NCI-H1694 (cell line): ENCODE measurements around the gene SLAMF9.

Experiments
- DNase-seq: peaks from one replicate; lab custom pipeline; 2025; lab: John Stamatoyannopoulos, UW

SLAMF9 gene

DNA sequence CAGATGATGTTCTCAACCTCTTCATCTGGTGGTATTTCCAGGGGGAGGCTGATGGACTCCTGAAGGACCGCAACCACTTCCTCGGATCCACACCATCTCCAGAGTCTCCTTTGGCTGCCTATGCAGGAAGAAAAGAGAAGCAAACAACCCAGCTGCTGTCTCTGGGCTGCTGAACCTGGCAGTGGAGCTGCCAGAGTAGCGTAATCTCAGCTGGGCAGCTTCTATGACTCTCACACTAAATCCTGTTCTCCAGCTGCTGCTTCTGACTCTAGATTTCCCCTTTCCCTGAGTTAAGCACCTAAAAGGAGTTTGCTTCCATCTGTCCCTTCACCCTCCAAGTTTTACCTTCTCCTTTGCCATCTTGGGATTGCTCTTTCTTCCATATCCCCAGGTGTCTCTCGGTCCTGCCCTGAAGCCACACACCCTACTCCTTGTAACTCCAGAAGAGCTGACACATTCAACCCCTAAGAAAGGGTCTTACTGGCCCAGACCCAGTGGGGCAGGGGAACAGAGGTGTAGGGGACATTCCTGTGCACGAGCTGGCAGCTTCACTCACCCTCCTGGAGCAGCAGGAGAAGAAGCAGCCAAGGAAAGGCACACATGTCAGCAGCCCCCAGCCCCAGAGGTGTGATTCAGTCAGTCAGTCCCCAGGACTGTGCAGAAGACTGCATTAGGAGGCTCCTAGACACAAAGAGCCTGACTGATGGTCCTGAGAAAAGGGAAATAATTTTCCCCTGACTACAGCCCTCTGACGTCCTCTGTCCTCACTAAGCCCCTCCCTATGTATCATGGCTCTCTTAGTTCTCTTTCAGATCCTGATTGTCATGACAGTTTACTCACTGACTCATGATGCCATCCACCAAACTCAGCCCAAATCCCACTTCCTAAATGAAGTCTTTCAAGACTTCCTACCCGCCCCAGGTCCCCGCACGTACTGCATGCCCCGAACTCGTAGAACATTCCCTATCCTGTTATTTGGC is at the start of gene SLAMF9:
Gene SLAMF9, minus strand, starts transcription at position 702 of the 980 bp plus-strand sequence. Its CDS starts 100 bp downstream, at position 602.
- no peak for DNase-seq

- no peak for DNase-seq
Observed at GRCh38 chr1:160001440-160001839, 47.4 kb upstream of the SLAMF9 start.

DNA sequence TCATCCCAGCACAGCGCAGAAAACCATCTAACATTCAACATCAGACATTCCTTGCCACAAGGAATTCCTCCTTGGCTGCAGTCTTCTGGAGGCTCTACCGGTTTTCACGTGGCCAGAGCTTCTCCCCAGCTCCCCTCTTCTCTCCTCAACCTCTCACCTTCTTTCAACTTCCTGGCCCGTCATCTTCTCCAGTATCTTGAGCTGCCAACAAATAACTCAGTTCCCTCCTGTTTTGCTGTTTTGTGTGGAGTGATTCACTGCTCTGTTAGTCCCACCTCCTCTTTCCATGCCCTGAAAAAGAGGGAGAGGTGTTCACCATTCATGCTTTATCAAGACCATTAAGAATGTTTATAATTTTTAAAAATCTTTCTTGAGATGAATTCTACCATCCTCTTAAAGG is 45.2 kb upstream of the SLAMF9 start:
- no peak for DNase-seq

DNA sequence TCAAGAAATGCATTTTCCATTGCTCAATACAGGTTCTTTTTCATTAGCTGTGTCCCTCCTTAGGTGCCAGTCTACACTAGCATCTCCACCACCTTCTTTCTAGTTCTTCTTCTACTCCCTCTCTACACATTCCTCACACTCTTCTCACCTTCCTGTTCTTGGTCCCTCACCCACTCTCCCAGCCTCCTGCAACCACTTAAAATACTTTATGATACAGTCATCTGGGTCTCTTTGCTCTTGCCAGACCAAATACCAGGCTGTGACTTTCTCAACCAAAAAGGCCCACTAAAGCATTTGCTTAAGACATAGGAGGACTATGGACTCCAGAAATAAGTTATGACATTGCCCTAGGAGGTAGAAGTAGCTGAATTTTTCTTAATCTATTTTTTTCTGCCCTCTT is 42.6 kb upstream of the SLAMF9 start:
- no peak for DNase-seq

- DNase-seq = no peak
Observed at GRCh38 chr1:159994896-159995295, 40.9 kb upstream of the SLAMF9 start.

GRCh38 chr1:159993911-159994310 is 39.9 kb upstream of the SLAMF9 start:
- no peak for DNase-seq

DNA sequence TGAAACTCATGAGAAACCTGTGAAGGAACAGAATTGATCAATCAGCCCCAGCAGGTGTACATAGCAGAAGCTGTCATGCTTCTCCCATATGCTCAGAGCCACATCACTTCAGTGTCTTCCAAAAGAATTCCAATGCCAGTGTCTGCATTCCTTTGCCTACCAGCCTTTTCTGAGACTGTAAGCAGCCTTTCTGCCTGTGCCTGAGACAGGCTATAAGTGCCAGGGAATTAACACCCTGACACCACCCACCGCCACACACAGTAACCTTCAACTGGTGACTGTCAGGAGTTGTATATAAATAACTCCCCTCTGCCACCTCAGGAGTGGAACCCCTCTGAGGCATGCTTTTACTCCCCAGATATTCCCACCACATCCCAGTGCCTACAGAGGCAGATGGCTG is 38.1 kb upstream of the SLAMF9 start:
- no peak for DNase-seq

GRCh38 chr1:159991513-159991912 is 37.5 kb upstream of the SLAMF9 start:
- DNase-seq = no peak

DNA sequence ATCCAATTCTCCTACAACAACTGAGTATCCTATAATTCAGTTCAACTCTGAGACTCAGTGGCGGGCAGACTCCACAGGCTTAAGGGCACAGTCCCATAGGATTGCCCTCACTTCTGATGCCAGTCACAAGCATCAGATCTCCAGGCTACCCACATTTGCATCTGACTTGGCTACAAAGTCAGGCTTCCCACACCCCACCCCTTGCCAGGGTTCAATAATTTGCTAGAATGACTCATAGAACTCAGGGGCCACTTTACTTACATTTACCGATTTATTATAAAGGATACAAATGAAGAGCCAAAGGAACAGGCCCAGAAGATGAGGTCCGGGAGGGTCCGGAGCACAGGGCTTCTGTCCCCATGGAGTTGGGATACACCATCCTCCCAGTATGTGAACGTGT is 36.0 kb upstream of the SLAMF9 start:
- DNase-seq = no peak

DNA sequence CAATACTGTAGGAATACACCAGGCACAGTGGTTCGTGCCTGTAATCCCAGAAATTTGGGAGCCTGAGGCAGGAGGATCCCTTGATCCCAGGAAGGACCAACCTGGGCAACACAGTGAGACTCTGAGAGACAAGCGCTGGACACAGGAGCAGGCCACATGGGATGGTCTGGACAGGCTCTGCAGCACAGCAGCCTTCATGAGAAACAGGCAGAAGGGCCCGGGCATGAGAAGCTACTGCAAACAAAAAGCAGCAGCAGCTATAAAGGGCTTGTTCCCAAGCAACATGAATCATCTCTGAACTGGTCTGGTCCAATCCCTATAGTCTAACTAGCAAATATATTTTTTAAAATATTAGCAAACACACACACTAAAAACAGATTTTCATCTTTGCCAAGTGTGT is 35.5 kb upstream of the SLAMF9 start:
- DNase-seq = no peak

GRCh38 chr1:159988006-159988405 is 34.0 kb upstream of the SLAMF9 start:
- DNase-seq = no peak

- DNase-seq = no peak
Observed at GRCh38 chr1:159987186-159987585, 33.1 kb upstream of the SLAMF9 start.

DNA sequence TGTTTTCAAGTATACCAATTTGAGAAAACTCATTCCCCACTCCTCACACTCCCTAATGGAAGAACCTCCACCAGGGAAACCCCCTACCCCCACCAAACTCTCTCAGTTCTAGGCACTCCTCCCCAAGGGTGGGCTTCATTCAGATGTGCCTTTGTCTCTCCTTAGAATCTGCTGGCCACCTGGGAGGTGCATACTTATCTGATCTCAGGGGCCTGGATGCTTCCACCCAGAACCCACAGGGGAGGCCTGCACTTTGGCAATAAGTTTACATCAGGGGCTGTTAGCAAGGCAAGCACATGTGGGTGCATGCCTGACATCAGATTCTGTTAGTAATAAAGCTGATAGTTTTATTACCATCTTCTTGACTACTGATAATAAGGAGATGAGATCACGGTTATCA is 32.5 kb upstream of the SLAMF9 start:
- DNase-seq = no peak

- no peak for DNase-seq
Observed at GRCh38 chr1:159986093-159986492, 32.1 kb upstream of the SLAMF9 start.

- DNase-seq = no peak
Observed at GRCh38 chr1:159985473-159985872, 31.4 kb upstream of the SLAMF9 start.

DNA sequence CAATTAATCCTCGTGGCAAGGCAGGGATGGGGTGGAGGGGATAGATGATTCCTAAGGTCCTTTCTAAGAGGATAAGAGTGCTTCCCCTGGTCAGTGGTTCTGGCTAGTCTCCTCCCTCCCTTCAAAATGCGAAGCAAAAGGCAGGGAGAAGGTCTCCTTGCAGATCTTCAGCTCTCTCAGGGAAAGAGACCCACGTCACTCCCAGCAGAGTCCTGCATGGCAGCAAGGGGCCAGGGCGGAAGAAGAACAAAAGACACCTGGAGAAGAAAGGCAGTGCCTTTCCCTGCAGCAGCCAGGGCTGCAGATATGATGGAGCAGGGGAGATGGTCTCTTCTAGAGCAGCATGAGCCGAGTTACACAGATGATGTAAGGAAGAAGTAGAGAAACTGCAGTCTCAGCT is 29.6 kb upstream of the SLAMF9 start:
- no peak for DNase-seq

DNA sequence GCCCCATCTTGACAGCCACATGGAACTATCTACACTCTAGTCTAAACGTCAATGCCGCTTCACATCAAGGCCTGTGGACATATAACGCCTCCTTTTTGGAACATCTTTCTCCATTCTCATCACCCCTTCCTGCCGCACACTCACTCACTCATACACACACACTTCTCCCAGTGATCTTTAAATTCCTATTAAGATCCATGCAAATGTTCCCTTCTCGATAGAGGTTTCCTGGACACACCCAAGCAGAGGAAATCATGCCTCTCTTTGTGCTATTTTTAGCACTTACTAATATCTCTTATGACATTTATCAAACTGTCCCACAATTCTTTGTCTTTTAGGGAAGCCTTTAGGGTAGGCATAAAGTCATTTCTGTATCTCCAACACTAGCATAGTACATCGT is 28.2 kb upstream of the SLAMF9 start:
- DNase-seq = no peak

DNA sequence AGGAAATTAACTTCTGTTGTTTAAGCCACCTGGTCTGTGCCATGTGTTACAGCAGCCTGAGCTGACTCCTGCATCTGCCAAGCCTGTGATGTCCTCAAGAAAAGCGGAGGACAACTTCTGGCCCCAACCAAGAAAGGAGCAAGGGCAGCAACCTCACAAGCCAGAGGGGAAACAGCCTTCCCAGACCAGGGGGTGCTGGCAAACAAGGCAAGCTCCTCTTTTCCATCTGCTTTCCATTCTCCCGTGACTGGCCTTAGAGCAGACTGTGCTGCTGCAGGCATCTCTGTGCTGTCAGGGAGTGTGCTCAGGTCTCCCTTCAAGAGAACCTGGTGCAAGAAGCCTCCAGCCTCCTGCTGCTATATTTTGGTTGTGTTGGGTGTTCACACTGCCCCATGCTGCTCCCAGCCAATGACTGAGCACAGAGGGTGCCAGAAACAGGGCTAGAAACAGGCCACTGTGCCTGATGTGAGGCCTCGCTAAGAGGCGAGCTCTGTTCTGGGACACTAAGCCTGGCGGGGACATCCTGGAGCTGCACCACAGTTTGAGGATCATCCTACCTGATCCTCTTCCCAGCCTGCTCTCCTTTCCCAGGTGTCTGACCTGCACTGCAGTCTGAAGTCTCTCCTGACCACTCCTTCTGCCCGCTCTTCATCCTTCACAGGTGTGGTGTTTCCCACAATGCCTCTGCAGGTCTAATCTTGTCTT is 27.5 kb upstream of the SLAMF9 start:
- no peak for DNase-seq

DNA sequence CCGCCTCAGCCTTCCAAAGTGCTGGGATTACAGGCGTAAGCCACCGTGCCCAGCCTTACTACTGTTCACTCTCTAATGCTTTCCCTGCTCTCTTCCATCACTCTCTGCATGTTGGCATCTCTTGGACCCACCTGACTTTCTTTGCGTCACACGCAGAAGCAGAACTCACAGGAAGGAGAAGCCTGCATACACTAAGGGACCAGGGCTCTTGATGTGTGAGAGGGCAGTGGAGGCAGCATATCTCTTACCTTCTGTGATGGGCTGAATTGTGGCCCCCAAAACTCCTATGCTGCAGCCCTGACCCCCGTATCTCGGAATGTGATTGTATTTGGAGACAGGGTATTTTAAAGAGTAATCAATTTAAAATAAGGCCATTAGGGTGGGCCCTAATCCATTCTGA is 26.7 kb upstream of the SLAMF9 start:
- DNase-seq = no peak

- DNase-seq = no peak
Observed at GRCh38 chr1:159980076-159980475, 26.0 kb upstream of the SLAMF9 start.

DNA sequence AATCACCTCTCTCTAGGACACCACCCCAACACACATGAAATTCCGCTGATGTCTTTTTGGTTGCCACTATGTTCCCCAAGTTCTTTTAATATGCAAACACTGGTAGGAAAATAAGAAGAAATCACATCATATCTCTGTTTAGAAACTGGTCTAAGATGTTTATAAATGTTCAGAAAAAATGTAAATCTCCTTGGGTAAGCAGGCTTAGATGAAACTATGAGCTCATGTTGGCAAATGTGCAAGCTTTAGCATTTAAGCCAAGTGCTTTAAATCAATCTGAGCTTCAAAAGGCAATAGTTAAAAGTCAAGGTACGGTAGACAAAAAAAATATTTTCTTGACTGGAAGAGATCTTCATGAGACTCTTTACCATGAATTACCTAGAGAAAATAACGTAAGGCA is 25.2 kb upstream of the SLAMF9 start:
- DNase-seq = no peak

GRCh38 chr1:159978107-159978398 is 24.0 kb upstream of the SLAMF9 start:
- no peak for DNase-seq

DNA sequence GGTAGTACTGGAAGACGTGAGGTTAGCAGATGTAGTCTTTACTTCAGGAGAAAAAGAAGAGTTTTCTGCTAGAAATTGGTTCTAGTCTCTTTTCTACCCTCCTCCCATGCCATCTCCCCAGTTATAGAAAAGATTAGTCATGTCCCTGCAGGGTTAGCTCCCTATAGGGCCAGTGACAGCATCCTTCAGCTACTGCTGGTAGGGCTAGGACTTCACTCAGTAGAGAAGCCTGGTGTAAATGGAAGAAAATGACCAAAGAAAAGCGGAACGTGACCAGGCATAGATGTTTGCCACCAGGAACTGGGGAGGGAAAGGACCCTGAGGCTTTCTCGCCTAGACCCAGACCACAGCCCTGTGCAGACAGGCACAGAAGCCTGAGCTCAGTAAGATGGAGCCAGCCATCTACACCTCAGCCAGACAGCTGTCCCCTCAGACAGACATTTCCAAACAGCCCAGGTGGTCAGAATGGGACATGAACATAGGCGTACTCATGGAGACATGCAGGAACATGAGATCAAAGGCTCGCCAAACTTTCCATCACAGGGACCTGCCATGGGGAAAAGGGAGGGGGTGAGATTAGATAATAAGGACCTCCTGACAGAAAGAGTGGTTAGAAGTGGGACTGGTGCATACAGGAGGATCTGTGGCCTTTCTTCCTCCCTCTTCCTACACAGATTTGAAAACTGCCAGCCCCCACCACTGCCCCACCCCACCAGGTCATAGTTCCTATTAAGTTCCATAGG is 23.5 kb upstream of the SLAMF9 start:
- DNase-seq = no peak
